GM21526 (cell line): ENCODE data around the gene LRRC15.

Experiments
- ATAC-seq: cut with Tn5 transposase; IDR thresholded peaks from one replicate; pipeline ENCODE4 v1.9.1; 2021; ENCODE audit warnings: moderate library complexity; ENCODE audit not compliant: unreplicated experiment, low FRiP score

The LRRC15 gene

GRCh38 chr3:194337965-194338753, 31.4 kb downstream of the LRRC15 start:
- no peak for ATAC-seq

- no peak for ATAC-seq
These were observed 32.8 kb downstream of the LRRC15 start for GRCh38 chr3:194336601-194337355.

GRCh38 chr3:194333981-194334320, 35.6 kb downstream of the LRRC15 start:
- ATAC-seq: no peak

GRCh38 chr3:194333212-194333980, 36.1 kb downstream of the LRRC15 start:
- ATAC-seq: peak; percentile 80

- no peak for ATAC-seq
These were observed 36.7 kb downstream of the LRRC15 start for GRCh38 chr3:194332858-194333211.

- no peak for ATAC-seq
These were observed 39.0 kb downstream of the LRRC15 start for GRCh38 chr3:194330579-194330978.

GRCh38 chr3:194330160-194330559, 39.4 kb downstream of the LRRC15 start:
- ATAC-seq: no peak

- no peak for ATAC-seq
These were observed 40.0 kb downstream of the LRRC15 start for GRCh38 chr3:194329583-194329965.

- ATAC-seq: no peak
These were observed 40.5 kb downstream of the LRRC15 start for GRCh38 chr3:194328942-194329582.

GRCh38 chr3:194328053-194328657, 41.4 kb downstream of the LRRC15 start:
- no peak for ATAC-seq

GRCh38 chr3:194327218-194328052, 42.1 kb downstream of the LRRC15 start:
- no peak for ATAC-seq

- ATAC-seq: no peak
These were observed 42.6 kb downstream of the LRRC15 start for GRCh38 chr3:194326968-194327217.

- ATAC-seq: no peak
These were observed 43.2 kb downstream of the LRRC15 start for GRCh38 chr3:194326192-194326967.

GRCh38 chr3:194325424-194326153, 44.0 kb downstream of the LRRC15 start:
- no peak for ATAC-seq

- ATAC-seq: no peak
These were observed 44.7 kb downstream of the LRRC15 start for GRCh38 chr3:194324823-194325327.

- no peak for ATAC-seq
These were observed 45.5 kb downstream of the LRRC15 start for GRCh38 chr3:194323785-194324735.

- no peak for ATAC-seq
These were observed 46.8 kb downstream of the LRRC15 start for GRCh38 chr3:194322678-194323211.
